OCI-LY7 (cell line): Measurements from ENCODE around the gene NFIA.

ENCODE experiments used
- CTCF ChIP-seq: fragments of 200-600 bp; sonication (generic); conservative IDR thresholded peaks from 2 replicates; pipeline ENCODE4 v1.5.1; 2014; ENCODE audit warnings: mild to moderate bottlenecking, antibody characterized with exemption, low read length, moderate library complexity, mixed read lengths
- EZH2phosphoT487 ChIP-seq: fragments of 200-600 bp; sonication (generic); IDR thresholded peaks from 2 replicates; pipeline ENCODE4 v1.6.1; 2018; ENCODE audit warnings: low read depth, borderline replicate concordance, mild to moderate bottlenecking, mixed run types, antibody characterized with exemption, low read length, moderate library complexity, mixed read lengths

- no peak for TF ChIP-seq CTCF
- TF ChIP-seq EZH2phosphoT487: no peak
These were observed 279.6 kb downstream of the NFIA start for GRCh38 chr1:61361931-61362330.
